COR-L47 (cell line): ENCODE data around the gene NPBWR2.

ENCODE experiments used
- DNase-seq: peaks from one replicate; lab custom pipeline; 2025; lab: John Stamatoyannopoulos, UW

Gene NPBWR2

DNA sequence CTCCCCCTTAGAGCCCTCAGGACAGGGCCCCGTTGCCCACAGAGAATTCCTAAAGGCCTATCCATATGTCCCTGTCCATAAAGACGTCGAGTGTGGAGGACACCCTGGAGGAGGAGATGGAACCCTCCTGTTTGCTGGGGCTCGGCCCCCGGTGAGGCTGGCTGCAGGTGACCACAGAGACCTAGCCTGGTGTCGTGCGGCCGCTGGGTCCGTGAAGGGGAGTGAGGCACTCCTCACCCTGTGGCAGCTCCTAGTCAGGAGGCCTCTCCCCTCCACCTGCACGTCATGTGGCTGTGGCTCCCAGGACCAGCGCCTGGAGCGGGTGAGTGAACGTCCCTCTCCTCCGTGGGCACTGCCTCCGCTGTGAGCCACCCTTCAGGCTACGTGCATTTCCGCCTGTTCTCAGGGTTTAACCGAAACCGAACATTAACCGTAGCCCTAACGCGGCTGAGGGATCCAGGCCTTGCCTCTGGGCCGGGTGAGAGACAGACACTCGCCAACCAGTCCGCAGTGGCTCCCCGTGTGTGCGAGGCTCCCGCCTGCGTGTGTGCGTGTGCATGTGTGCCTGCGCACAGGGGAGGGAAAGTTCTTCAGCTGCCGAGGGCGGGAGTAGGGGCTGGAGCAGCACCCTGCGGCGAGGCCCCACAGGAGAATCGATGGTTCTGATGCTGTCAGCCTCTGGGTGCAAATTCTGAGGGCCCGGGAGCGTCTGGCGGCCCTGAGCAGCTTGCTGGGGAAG is 50.3 kb downstream of the NPBWR2 start:
- DNase-seq: no peak

DNA sequence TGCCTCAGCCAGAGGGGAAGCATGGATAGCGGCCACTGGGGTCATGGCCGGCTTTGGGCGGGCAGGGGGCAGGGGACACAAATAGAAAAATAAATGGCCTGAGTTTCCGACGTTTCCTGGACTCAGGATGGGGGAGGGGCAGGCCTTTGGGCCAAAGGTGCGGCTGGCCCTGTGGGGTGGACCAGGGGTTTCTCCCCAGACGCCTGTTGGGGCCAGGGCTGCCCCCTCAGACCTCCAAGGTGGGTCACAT is 50.8 kb downstream of the NPBWR2 start:
- no peak for DNase-seq

- DNase-seq: no peak
Observed at GRCh38 chr20:64055893-64056638, 51.3 kb downstream of the NPBWR2 start.

DNA sequence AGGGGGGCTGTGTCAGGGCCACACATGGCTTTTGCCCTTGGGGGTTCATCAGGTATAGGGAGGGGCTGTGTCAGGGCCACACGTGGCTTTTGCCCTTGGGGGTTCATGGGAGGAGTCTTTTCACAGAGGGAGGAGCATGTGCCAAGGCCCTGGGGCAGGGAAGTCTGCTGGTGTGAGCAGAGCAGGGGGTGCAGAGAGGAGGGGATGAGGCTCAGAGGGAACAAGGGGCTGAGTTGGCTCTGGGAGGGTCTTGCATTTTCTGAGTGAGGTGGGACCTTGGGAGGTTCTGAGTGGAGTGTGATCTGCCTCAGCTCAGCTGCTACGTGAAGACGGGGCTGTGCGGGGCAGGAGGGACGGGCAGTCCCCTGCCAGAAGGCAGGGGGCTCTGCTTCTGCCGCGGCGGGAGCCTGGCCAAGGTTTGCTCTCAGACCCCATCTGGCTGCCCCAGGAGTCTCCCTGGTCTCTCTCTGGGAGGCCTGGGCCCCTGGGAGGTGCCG is 51.9 kb downstream of the NPBWR2 start:
- no peak for DNase-seq

DNA sequence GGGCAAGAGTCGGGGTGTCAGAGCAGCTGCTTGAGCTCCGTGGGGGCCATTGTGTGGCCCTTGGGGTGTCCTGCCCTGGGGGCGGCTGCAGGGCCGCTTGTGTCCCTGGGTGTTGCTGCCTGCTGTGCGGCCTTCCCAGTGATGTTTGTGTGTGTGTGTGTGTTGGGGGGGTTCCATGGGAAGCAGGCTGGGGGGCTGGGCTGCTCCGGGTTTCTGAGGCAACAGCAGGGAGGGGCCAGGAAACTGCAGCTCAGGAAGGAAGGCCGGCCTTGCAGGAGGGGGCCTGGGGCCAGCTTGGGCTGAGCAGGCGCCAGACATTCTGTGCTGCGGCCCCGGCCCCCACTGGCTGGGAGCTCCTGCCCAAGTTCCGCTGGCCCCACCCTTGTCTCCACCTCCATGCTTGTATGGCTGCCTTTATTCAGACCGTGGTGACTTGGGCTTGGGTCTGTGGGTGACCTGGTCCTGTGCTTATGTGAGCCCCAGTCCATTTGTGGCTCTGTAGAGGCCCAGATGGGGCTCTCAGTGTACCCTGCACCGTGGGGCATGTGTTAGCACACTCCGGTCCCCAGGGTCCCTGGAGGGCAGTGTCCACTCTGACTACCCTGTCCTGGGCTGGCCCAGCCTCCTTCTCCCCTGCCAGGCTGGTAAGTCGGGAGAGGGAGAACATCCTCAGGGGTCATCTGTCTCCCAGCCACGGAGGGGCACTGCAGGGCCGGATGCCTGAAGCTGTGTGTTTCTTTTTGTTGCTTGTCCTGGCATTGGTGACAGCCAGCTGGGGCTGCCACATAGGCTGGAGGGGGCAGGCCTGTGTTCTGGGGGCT is 53.3 kb downstream of the NPBWR2 start:
- no peak for DNase-seq
